ENCODE data around the gene SPON1. TPM values are rescaled to one million over a fixed set of nuclear protein-coding genes. Genes with fewer than 3 reads are reported as not detected.
A peak's percentile ranks its signal among the peaks of the same experiment; 100 is the strongest.

Gene SPON1
- total and polyA plus RNA-seq, 2 of the 8 experiments (the other 6 are each of a cell fraction or from before 2014, with no cell fraction given): 1.5 to 5.4 TPM

DNA sequence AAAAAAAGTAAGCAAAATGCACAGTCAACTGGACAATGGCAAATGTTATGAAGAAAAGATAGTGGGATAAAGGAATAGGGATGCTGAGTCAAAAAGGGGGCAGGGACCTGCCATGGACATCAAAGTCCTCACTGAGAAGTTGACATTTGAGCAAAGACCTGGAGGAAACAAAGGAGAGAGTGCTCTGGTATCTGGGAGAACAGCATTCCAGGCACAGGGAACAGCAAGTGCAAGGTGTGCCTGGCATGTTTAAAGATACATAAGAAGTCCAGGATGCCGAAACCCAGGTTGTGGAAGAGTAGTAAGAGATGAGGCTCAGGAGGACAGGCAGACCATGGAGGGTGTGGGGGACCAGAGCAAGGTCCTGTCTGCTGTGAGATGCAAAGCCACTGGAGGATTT, 273.2 kb downstream of the SPON1 start:
- WGBS, 2 experiments (ENCODE audit: extremely low coverage in 1 of 2, insufficient coverage in 1 of 2, insufficient read length in 1 of 2, insufficient replicate concordance in 2 of 2, low coverage in 1 of 2, low lambda C conversion rate in 2 of 2, missing lambda C conversion rate in 1 of 2): 95% methylated on average over 1 of the region's 1 CpG; no CpG with 5 or more reads in 1 of the 2 experiments
- POLR2A ChIA-PET (ENCODE audit: partially characterized antibody): no interaction called here
- TF ChIP-seq KDM1A (IDR thresholded peaks at IDR 0.05; ENCODE audit: borderline replicate concordance, low read length) (no peak), BRCA1 (IDR thresholded peaks at IDR 0.05; ENCODE audit: low read depth, low read length) (no peak), CBX5 (IDR thresholded peaks at IDR 0.05; ENCODE audit: low read depth, low read length) (no peak), SIX5 (IDR thresholded peaks at IDR 0.05; ENCODE audit: low read depth, low read length) (no peak), RNF2 (IDR thresholded peaks at IDR 0.05; ENCODE audit: borderline replicate concordance, low read depth, low read length, missing control alignments, poor library complexity, severe bottlenecking) (no peak)

More for the DNA sequence above, 273.2 kb downstream of the SPON1 start:
- no peak overlapping the region for H4K5ac ChIP-seq (ENCODE audit: insufficient read length, low read depth, low read length)
- no peak overlapping the region for H3K23ac ChIP-seq (ENCODE audit: insufficient read length)
- no peak overlapping the region for H3K14ac ChIP-seq (ENCODE audit: insufficient read length)
- CTCF ChIA-PET (ENCODE audit: partially characterized antibody): interaction anchor here (1.1 to 5.9 kb wide), 6 partner anchors 8 to 463 kb away, joined by 3 to 32 read pairs (median 8); no protein-coding TSS in a partner anchor
- H3K27me3 ChIP-seq (replicated peaks in 1 of 4; ENCODE audit: control insufficient read depth in 3 of 4, extremely low read depth in 1 of 4, insufficient read depth in 3 of 4, low read length in 3 of 4): peaks cover 0 to 3% (median 0%) of the 10 kb centered on the region in 4 experiments; a peak in 1 of 7 replicates
- H3K9me3 ChIP-seq (ENCODE audit: insufficient read depth in 2 of 2, low read depth in 1 of 2, low read length in 1 of 2): no peaks in the 10 kb centered on the region
- H3K79me1 ChIP-seq (ENCODE audit: low read depth, low read length): no peaks in the 10 kb centered on the region
- H4K8ac ChIP-seq (ENCODE audit: extremely low read depth, insufficient read depth, low read length): no peak overlapping the region
- H2AK5ac ChIP-seq (ENCODE audit: low read depth, low read length): no peak overlapping the region
- peak overlapping the region; percentile 17 for H4K91ac ChIP-seq (replicated peaks; ENCODE audit: insufficient read length, low read length)
- no peak for DNase-seq (ENCODE audit: low read depth in 1 of 2, low spot score in 2 of 2)
- H3K9ac ChIP-seq (replicated peaks in 1 of 4; ENCODE audit: extremely low read depth in 1 of 4, low read depth in 3 of 4, low read length in 3 of 4): no peak overlapping the region
- H2BK20ac ChIP-seq (ENCODE audit: low read length): no peak overlapping the region; the same call in 1 of the 2 replicates
- H3K23me2 ChIP-seq (ENCODE audit: low read depth, low read length): no peaks in the 10 kb centered on the region
- no peak for FAIRE-seq
- no peak overlapping the region for H3K4ac ChIP-seq (replicated peaks; ENCODE audit: insufficient read length, low read depth, low read length)
- no peaks in the 10 kb centered on the region for H4K20me1 ChIP-seq (replicated peaks in 1 of 2; ENCODE audit: control insufficient read depth in 1 of 2, insufficient read depth in 2 of 2, low read length in 2 of 2)
- H3K79me2 ChIP-seq (ENCODE audit: control insufficient read depth in 1 of 2, insufficient read depth in 2 of 2, low read length in 2 of 2): no peaks in the 10 kb centered on the region
- no peak overlapping the region for H2BK120ac ChIP-seq (replicated peaks; ENCODE audit: low read depth, low read length)
- no peak overlapping the region for H2BK5ac ChIP-seq (ENCODE audit: low read depth, low read length)
- H3K56ac ChIP-seq (replicated peaks; ENCODE audit: insufficient read length, low read depth, low read length): no peak overlapping the region
- H3K18ac ChIP-seq (ENCODE audit: extremely low read depth, low read length): no peak overlapping the region
- H3K27ac ChIP-seq (ENCODE audit: low read depth, low read length): no peak overlapping the region
- H3K4me1 ChIP-seq (replicated peaks in 1 of 4; ENCODE audit: control insufficient read depth in 3 of 4, insufficient read depth in 4 of 4, low read length in 3 of 4): peaks cover 0 to 4% (median 0%) of the 10 kb centered on the region in 4 experiments; a peak in 2 of 7 replicates
- no peaks in the 10 kb centered on the region for H3K36me3 ChIP-seq (ENCODE audit: control insufficient read depth in 2 of 4, insufficient read depth in 4 of 4, low read length in 3 of 4)
- no peak overlapping the region for H3K4me3 ChIP-seq (ENCODE audit: extremely low read depth in 1 of 4, insufficient read depth in 2 of 4, low read depth in 3 of 4, low read length in 4 of 4)
- H2BK12ac ChIP-seq (ENCODE audit: low read depth, low read length): no peak overlapping the region
- H2BK15ac ChIP-seq (ENCODE audit: low read length): no peak overlapping the region
- H3K4me2 ChIP-seq (ENCODE audit: insufficient read depth in 1 of 2, low read depth in 2 of 2, low read length in 2 of 2): no peak overlapping the region
- no peak overlapping the region for H2AFZ ChIP-seq (ENCODE audit: low read length)
